PFSK-1 (cell line): ENCODE results near the gene SERGEF.

Experiments used
- FOXP2 ChIP-seq: optimal IDR thresholded peaks from 2 replicates; pipeline ENCODE3; 2011; ENCODE audit warnings: borderline replicate concordance, control low read depth, inconsistent platforms; ENCODE audit not compliant: insufficient read depth; ENCODE audit errors: extremely low read length, extremely low read depth
- POLR2AphosphoS5 ChIP-seq: IDR thresholded peaks from 2 replicates; pipeline ENCODE4 v1.6.1; 2012; ENCODE audit warnings: low read depth, mild to moderate bottlenecking, control low read depth, low read length, moderate library complexity
- REST ChIP-seq, 2 experiments: IDR thresholded peaks; 2 replicates each; pipeline versions ENCODE4 v1.6.1 to v1.8.0; 2011 to 2012; ENCODE audit warnings: low read depth in 2 of 2, low read length in 2 of 2, control low read depth in 1 of 2, inconsistent platforms in 1 of 2, mild to moderate bottlenecking in 1 of 2, moderate library complexity in 1 of 2; ENCODE audit not compliant: insufficient read depth in 1 of 2
- SIN3A ChIP-seq: IDR thresholded peaks from 2 replicates; pipeline ENCODE4 v1.6.1; 2012; ENCODE audit warnings: mild to moderate bottlenecking, low read length, moderate library complexity, borderline replicate concordance; ENCODE audit not compliant: insufficient read depth
- TAF1 ChIP-seq: IDR thresholded peaks from 2 replicates; pipeline ENCODE4 v1.6.1; 2012; ENCODE audit warnings: low read length, control low read depth, borderline replicate concordance; ENCODE audit not compliant: insufficient read depth

The SERGEF gene

GRCh38 chr11:17763703-17764102 is 249.1 kb downstream of the SERGEF start:
- TF ChIP-seq POLR2AphosphoS5 (no peak), FOXP2 (no peak), SIN3A (no peak), REST (IDR thresholded peaks at IDR 0.05; ENCODE audit: insufficient read depth in 1 of 2, low read depth in 2 of 2, low read length in 2 of 2) (no peak), TAF1 (no peak)

- TF ChIP-seq SIN3A (no peak), FOXP2 (no peak), TAF1 (no peak), POLR2AphosphoS5 (no peak), REST (IDR thresholded peaks at IDR 0.05; ENCODE audit: insufficient read depth in 1 of 2, low read depth in 2 of 2, low read length in 2 of 2) (no peak)
Observed at GRCh38 chr11:17763244-17763643, 249.6 kb downstream of the SERGEF start.

GRCh38 chr11:17762309-17762974 is 250.4 kb downstream of the SERGEF start:
- TF ChIP-seq TAF1 (no peak), POLR2AphosphoS5 (no peak), SIN3A (no peak), REST (IDR thresholded peaks at IDR 0.05; ENCODE audit: insufficient read depth in 1 of 2, low read depth in 2 of 2, low read length in 2 of 2) (no peak), FOXP2 (no peak)

- TF ChIP-seq SIN3A: no peak
- no peak for TF ChIP-seq FOXP2
- TF ChIP-seq POLR2AphosphoS5: no peak
- TF ChIP-seq REST (IDR thresholded peaks at IDR 0.05; ENCODE audit: insufficient read depth in 1 of 2, low read depth in 2 of 2, low read length in 2 of 2): no peak
Observed at GRCh38 chr11:17760102-17761029, 252.5 kb downstream of the SERGEF start.
